ENCODE measurements around the gene UBC. TPM values are rescaled to one million over a fixed set of nuclear protein-coding genes. Genes with fewer than 3 reads are reported as not detected.

UBC gene
- total RNA-seq, 1 experiment from 2014 or later = 880 TPM

DNA sequence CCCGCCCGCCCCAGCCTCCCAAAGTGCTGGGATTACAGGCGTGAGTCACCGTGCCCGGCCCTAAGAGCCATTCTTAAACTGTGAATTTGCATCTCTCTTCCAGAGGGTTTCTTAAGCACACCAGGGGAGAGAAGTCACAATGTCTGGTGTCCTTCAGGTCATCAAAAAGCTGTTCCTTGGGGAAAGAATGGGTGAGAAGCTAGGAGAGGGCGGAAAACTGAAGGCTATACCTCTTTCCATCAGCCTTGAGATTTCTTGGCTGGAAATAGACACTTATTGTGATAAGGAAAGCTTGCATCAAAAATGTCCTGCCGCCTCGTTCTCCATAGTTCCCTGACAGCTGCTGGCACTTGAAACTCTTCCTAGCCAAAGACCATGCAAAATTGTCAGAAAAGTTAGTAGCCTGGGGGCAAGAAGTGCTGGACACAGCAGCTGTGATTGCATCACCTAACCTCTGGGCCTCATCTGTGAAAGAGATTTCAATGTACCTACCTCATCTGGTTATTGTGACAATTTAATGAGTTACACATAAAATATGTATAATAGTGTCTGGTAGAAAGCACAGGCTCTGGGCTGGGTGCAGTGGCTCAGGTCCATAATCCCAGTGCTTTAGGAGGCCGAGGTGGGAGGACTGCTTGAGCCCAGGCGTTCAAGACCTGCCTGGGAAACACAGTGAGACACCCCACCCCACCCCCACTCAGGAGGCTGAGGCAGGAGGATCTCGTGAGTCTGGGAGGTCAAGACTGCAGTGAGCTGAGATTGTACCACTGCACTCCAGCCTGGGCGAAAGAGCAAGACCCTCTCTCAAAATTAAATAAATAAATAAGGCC, 9.7 kb upstream of the UBC start:
- peak in 1 of 2 experiments; percentile 41 for DNase-seq
- peaks cover 47% of the 10 kb centered on the region for H3K36me3 Mint-ChIP-seq (ENCODE audit: insufficient read depth, unreplicated experiment)
- intact Hi-C loops (cut with micrococcal nuclease; ENCODE audit: unreplicated experiment) = no loop called here
- Histone ChIP-seq H3K36me3 (ENCODE audit: control insufficient read depth, insufficient read depth, low read length) (no peaks in the 10 kb centered on the region), H3K4me3 (ENCODE audit: low read depth, low read length) (no peak overlapping the region), H3K27me3 (replicated peaks; ENCODE audit: control insufficient read depth, insufficient read depth, low read length) (no peaks in the 10 kb centered on the region), H3K4me1 (peaks cover 23% of the 10 kb centered on the region), H3K9me3 (no peaks in the 10 kb centered on the region)
- no peak overlapping the region for H3K4me3 Mint-ChIP-seq (ENCODE audit: unreplicated experiment)
- no TSS peak for BruUV-seq (replicated peaks)
- ChIA-PET CTCF (no interaction called here), POLR2A (interaction anchor here (1.2 kb wide), 1 partner anchor 10 kb away, joined by 6 read pairs; the partner anchor contains the start of gene UBC)
- H3K27ac Mint-ChIP-seq (ENCODE audit: unreplicated experiment) = no peak overlapping the region
- TF ChIP-seq, protein P1, sequence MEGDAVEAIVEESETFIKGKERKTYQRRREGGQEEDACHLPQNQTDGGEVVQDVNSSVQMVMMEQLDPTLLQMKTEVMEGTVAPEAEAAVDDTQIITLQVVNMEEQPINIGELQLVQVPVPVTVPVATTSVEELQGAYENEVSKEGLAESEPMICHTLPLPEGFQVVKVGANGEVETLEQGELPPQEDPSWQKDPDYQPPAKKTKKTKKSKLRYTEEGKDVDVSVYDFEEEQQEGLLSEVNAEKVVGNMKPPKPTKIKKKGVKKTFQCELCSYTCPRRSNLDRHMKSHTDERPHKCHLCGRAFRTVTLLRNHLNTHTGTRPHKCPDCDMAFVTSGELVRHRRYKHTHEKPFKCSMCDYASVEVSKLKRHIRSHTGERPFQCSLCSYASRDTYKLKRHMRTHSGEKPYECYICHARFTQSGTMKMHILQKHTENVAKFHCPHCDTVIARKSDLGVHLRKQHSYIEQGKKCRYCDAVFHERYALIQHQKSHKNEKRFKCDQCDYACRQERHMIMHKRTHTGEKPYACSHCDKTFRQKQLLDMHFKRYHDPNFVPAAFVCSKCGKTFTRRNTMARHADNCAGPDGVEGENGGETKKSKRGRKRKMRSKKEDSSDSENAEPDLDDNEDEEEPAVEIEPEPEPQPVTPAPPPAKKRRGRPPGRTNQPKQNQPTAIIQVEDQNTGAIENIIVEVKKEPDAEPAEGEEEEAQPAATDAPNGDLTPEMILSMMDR (IDR thresholded peaks at IDR 0.05; ENCODE audit: insufficient read depth in 1 of 2, low read depth in 1 of 2, low read length in 1 of 2, severe bottlenecking in 1 of 2, unreplicated experiment in 1 of 2) = no peak
- H3K27me3 Mint-ChIP-seq (ENCODE audit: insufficient read depth, unreplicated experiment) = peaks cover 10% of the 10 kb centered on the region
- no peaks in the 10 kb centered on the region for H3K9me3 Mint-ChIP-seq (ENCODE audit: unreplicated experiment)
- H3K4me1 Mint-ChIP-seq (ENCODE audit: low read depth, unreplicated experiment) = peaks cover 46% of the 10 kb centered on the region

DNA sequence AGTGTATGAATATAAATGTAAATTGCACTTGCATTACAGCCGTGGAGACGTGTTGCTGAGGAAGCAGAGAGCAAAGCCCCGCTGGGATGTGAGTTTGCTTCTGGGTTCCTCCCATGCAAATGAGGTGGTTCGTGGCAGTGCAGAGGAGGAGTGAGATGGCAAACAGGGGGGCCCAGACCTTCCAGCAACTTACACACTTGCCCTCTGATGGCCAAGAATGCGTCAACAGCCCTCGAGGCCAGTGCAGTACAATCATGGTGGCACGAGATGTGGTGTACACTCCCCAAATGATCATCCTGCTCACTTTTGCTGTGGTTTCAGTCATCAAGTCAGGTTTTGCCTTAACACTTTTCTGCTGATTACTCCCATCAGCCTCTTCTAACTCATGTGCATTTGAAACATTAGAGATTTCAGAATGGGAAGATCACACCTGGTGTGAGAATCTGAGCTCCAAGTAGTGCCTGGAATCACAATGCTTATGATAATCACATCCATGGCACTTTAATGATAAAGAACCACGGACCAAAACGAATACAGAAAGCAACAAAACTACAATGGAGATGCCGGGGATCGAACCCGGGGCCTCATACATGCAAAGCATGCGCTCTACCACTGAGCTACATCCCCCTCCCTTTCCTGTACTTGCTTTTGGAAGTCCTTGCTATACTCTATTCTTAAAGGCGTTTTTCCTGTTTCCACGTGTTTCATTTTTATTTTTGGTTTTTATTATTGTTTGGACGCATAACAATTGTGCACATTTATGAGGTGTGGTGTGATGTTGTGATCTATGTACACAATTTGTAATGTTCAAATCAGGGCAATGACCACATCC, 7.0 kb upstream of the UBC start:
- Mint-ChIP-seq H3K27ac (ENCODE audit: unreplicated experiment) (peak overlapping the region; percentile 99), H3K4me3 (ENCODE audit: unreplicated experiment) (peak overlapping the region; percentile 95), H3K9me3 (ENCODE audit: unreplicated experiment) (no peaks in the 10 kb centered on the region), H3K36me3 (ENCODE audit: insufficient read depth, unreplicated experiment) (peaks cover 37% of the 10 kb centered on the region), H3K27me3 (ENCODE audit: insufficient read depth, unreplicated experiment) (peaks cover 6% of the 10 kb centered on the region), H3K4me1 (ENCODE audit: low read depth, unreplicated experiment) (peaks cover 31% of the 10 kb centered on the region)
- CTCF ChIA-PET = interaction anchor here (0.6 to 1.7 kb wide), 3 partner anchors 14 to 96 kb away, joined by 3 to 13 read pairs (median 3); no protein-coding TSS in a partner anchor
- intact Hi-C loops (cut with micrococcal nuclease; ENCODE audit: unreplicated experiment) = no loop called here
- H3K4me3 ChIP-seq (ENCODE audit: low read depth, low read length) = peak overlapping the region; percentile 32
- peaks cover 39% of the 10 kb centered on the region for H3K4me1 ChIP-seq
- DNase-seq = peak; percentile 67 to 74
- H3K9me3 ChIP-seq = no peaks in the 10 kb centered on the region
- H3K36me3 ChIP-seq (ENCODE audit: control insufficient read depth, insufficient read depth, low read length) = no peaks in the 10 kb centered on the region
- POLR2A ChIA-PET = no interaction called here
- BruUV-seq (replicated peaks) = no TSS peak
- TF ChIP-seq, protein P1 (IDR thresholded peaks at IDR 0.05; ENCODE audit: insufficient read depth in 1 of 2, low read depth in 1 of 2, low read length in 1 of 2, severe bottlenecking in 1 of 2, unreplicated experiment in 1 of 2) = no peak
- H3K27me3 ChIP-seq (replicated peaks; ENCODE audit: control insufficient read depth, insufficient read depth, low read length) = no peaks in the 10 kb centered on the region

DNA sequence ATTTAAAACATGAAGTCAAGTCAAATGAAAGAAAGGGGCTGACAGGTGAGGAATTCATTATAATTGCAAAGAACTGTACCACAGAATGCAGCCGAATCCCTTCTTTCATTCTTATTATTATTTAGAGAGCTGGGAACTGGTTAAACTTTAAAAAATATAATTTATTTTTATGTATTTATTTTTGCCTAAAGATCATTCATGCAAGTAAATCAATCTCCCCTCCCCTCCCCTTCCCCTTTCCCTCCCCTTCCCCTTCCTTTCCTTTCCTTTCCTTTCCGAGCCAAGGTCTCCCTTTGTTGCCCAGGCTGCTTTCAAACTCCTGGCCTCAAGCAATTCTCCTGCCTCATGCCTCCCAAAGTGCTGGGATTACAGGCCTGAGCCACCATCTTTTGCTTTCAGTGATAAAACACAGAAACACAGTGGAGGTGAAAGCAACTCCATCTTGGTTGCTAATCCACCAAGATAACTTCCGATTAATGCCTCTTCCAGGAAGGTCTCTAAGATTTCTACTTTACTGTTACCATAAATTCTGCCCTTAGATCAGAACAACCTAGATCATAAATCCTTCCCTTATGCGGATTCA, 6.0 kb upstream of the UBC start:
- H3K4me3 ChIP-seq (ENCODE audit: low read depth, low read length) = no peak overlapping the region
- H3K36me3 Mint-ChIP-seq (ENCODE audit: insufficient read depth, unreplicated experiment) = peaks cover 41% of the 10 kb centered on the region

More for the DNA sequence above, 6.0 kb upstream of the UBC start:
- CTCF ChIA-PET = no interaction called here
- peaks cover 6% of the 10 kb centered on the region for H3K27me3 Mint-ChIP-seq (ENCODE audit: insufficient read depth, unreplicated experiment)
- H3K27ac Mint-ChIP-seq (ENCODE audit: unreplicated experiment) = no peak overlapping the region
- H3K9me3 Mint-ChIP-seq (ENCODE audit: unreplicated experiment) = no peaks in the 10 kb centered on the region
- H3K4me3 Mint-ChIP-seq (ENCODE audit: unreplicated experiment) = peak overlapping the region; percentile 98
- no TSS peak for BruUV-seq (replicated peaks)
- Histone ChIP-seq H3K4me1 (peaks cover 46% of the 10 kb centered on the region), H3K27me3 (replicated peaks; ENCODE audit: control insufficient read depth, insufficient read depth, low read length) (no peaks in the 10 kb centered on the region), H3K9me3 (no peaks in the 10 kb centered on the region), H3K36me3 (ENCODE audit: control insufficient read depth, insufficient read depth, low read length) (no peaks in the 10 kb centered on the region)
- no peak for DNase-seq
- peaks cover 34% of the 10 kb centered on the region for H3K4me1 Mint-ChIP-seq (ENCODE audit: low read depth, unreplicated experiment)
- TF ChIP-seq, protein P1 (IDR thresholded peaks at IDR 0.05; ENCODE audit: insufficient read depth in 1 of 2, low read depth in 1 of 2, low read length in 1 of 2, severe bottlenecking in 1 of 2, unreplicated experiment in 1 of 2) = no peak
- POLR2A ChIA-PET = no interaction called here
- intact Hi-C loops (cut with micrococcal nuclease; ENCODE audit: unreplicated experiment) = no loop called here

All from Caco-2 (cell line).